HepG2 (cell line): ENCODE measurements around the gene LRIT2. TPM values are rescaled to one million over a fixed set of nuclear protein-coding genes. Genes with fewer than 3 reads are reported as not detected.

ENCODE experiments used
- ATAC-seq: fragments of 200-7000 bp; cut with Tn5 transposase; 3 replicates; pipeline ENCODE4 v1.9.1; 2020; ENCODE audit warnings: mild to moderate bottlenecking, moderate library complexity
- BruUV-seq: library from RNA; stranded (reverse); fragments of 400-500 nt; replicated peaks from 2 replicates; lab custom pipeline; 2021; lab: Mats Ljungman, UMichigan
- CTCF ChIA-PET: fragments of 300-600 bp; formaldehyde crosslinking; extraction: SDS; loops from one replicate; lab custom pipeline; 2021; ENCODE audit warnings: low total read pairs, inconsistent platforms, low intra/inter-chr PET ratio; lab: Yijun Ruan, JAX
- POLR2A ChIA-PET: fragments of 350-600 bp; sonication (Branson Sonifier 250); formaldehyde crosslinking; loops from one replicate; lab custom pipeline; 2020; ENCODE audit warnings: antibody characterized with exemption, inconsistent platforms; lab: Yijun Ruan, JAX
- DNase-seq: peaks from one replicate; pipeline ENCODE4 v3.0.0-alpha.2; 2015; ENCODE audit warnings: low spot score
- FAIRE-seq: peaks from 3 replicates; lab custom pipeline; 2011; peaks lifted over from hg19 to GRCh38; lab: Jason Lieb, UNC
- H2AFZ ChIP-seq: one replicate; pipeline ENCODE4 v1.6.1; 2011; ENCODE audit warnings: low read length, inconsistent platforms
- H3K27ac ChIP-seq: fragments of 300-600 bp; 3 replicates; pipeline ENCODE4 v1.8.0; 2011; ENCODE audit warnings: mixed run types, mild to moderate bottlenecking, mixed read lengths, low read length, inconsistent platforms; ENCODE audit not compliant: insufficient read depth; ENCODE audit errors: extremely low read length
- H3K27me3 ChIP-seq, 2 experiments: fragments of 200-600 bp in 1 of 2; 2 replicates in 1 of 2; 3 replicates in 1 of 2; pipeline versions ENCODE4 v1.6.0 to v1.8.0; 2011; ENCODE audit warnings: low read length in 2 of 2, mild to moderate bottlenecking in 2 of 2, moderate library complexity in 2 of 2, inconsistent platforms in 1 of 2; ENCODE audit not compliant: insufficient read depth in 2 of 2, control insufficient read depth in 1 of 2
- H3K36me3 ChIP-seq, 2 experiments: fragments of 200-600 bp in 1 of 2; replicated peaks in 1 of 2; 2 replicates in 1 of 2; 3 replicates in 1 of 2; pipeline versions ENCODE4 v1.5.1 to v1.8.0; 2011; ENCODE audit warnings: low read length in 2 of 2, inconsistent platforms in 1 of 2; ENCODE audit not compliant: insufficient read depth in 2 of 2, control insufficient read depth in 1 of 2
- H3K4me1 ChIP-seq: 2 replicates; pipeline ENCODE4 v1.5.1; 2012; ENCODE audit warnings: low read length, inconsistent platforms; ENCODE audit not compliant: insufficient read depth
- H3K4me2 ChIP-seq: 2 replicates; pipeline ENCODE4 v1.6.0; 2011; ENCODE audit warnings: low read depth, low read length, inconsistent platforms
- H3K4me3 ChIP-seq, 3 experiments: fragments of 200-600 bp in 1 of 3; sonication (generic), shearing (Covaris generic) in 1 of 3; replicated peaks in 1 of 3; 2 replicates each; pipeline ENCODE4 v1.5.1; 2011 to 2016; ENCODE audit warnings: low read length in 3 of 3, inconsistent platforms in 2 of 3, low read depth in 2 of 3, mild to moderate bottlenecking in 2 of 3, control low read depth in 1 of 3, mixed read lengths in 1 of 3; ENCODE audit not compliant: insufficient read depth in 1 of 3
- H3K79me2 ChIP-seq: one replicate; pipeline ENCODE4 v1.6.1; 2011; ENCODE audit warnings: low read length, inconsistent platforms; ENCODE audit not compliant: insufficient read depth
- H3K9ac ChIP-seq: 2 replicates; pipeline ENCODE4 v1.6.0; 2011; ENCODE audit warnings: mild to moderate bottlenecking, low read depth, low read length, inconsistent platforms; ENCODE audit not compliant: insufficient read depth
- H3K9me3 ChIP-seq: 2 replicates; pipeline ENCODE4 v1.5.1; 2012; ENCODE audit warnings: mild to moderate bottlenecking, low read length
- H4K20me1 ChIP-seq: 2 replicates; pipeline ENCODE4 v1.6.0; 2011; ENCODE audit warnings: inconsistent platforms, mild to moderate bottlenecking, low read length, moderate library complexity; ENCODE audit not compliant: insufficient read depth
- DZIP1 ChIP-seq: sonication (generic); formaldehyde crosslinking; IDR thresholded peaks from 2 replicates; pipeline ENCODE4 v1.5.0; 2020; ENCODE audit warnings: mild to moderate bottlenecking, missing genetic modification reagents
- MLLT10 ChIP-seq: sonication (generic); formaldehyde crosslinking; IDR thresholded peaks from 2 replicates; pipeline ENCODE4 v1.4.0; 2020; ENCODE audit warnings: missing genetic modification reagents
- ZBTB7B ChIP-seq: sonication (generic); formaldehyde crosslinking; IDR thresholded peaks from 2 replicates; pipeline ENCODE4 v1.4.0; 2020; ENCODE audit warnings: missing genetic modification reagents
- ZNF232 ChIP-seq: sonication (generic); formaldehyde crosslinking; IDR thresholded peaks from 2 replicates; pipeline ENCODE4 v1.4.0; 2020; ENCODE audit warnings: missing genetic modification reagents, borderline replicate concordance
- ZNF891 ChIP-seq: sonication (generic); formaldehyde crosslinking; IDR thresholded peaks from 2 replicates; pipeline ENCODE4 v1.5.0; 2020; ENCODE audit warnings: mild to moderate bottlenecking, missing genetic modification reagents
- WGBS: methylation state at CpG from one replicate; pipeline ENCODE4 v1.1.6; 2017; ENCODE audit warnings: low lambda C conversion rate; 5-methylcytosine and 5-hydroxymethylcytosine counted together
- in situ Hi-C: cut with HindIII; loops from 2 replicates; pipeline ENCODE4 v1.10.0; 2017; ENCODE audit warnings: low pct_unique_long_range_greater_than_20kb; ENCODE audit not compliant: extremely low pct_ligation_motif_present
- intact Hi-C: fragments of 100-400 bp; cut with micrococcal nuclease; formaldehyde crosslinking; loops from one replicate; pipeline ENCODE4 v1.10.0; 2022; ENCODE audit not compliant: unreplicated experiment
- polyA plus RNA-seq, 8 experiments: library from polyadenylated mRNA; depleted of rRNA in 3 of 8; stranded (reverse) in 7 of 8; unstranded in 1 of 8; fragments of >200 nt; fragmentation: Illumina TruSeq in 4 of 8; extraction: Trizol in 4 of 8; gene quantifications; 2 replicates each; pipeline versions ENCODE4 v1.2.1 to v1.2.3, GENCODE V29; 2011 to 2016; ENCODE audit warnings: low read depth in 4 of 8, missing spikeins in 1 of 8, mixed read lengths in 1 of 8; ENCODE audit not compliant: insufficient read depth in 1 of 8
- total RNA-seq, 5 experiments: library from RNA; depleted of rRNA; stranded (reverse); fragments of >200 nt; fragmentation: Illumina TruSeq; extraction: Trizol; gene quantifications; 2 replicates each; pipeline ENCODE4 v1.2.3, GENCODE V29; 2016; ENCODE audit warnings: low read depth in 1 of 5
- TF ChIP-seq, protein P1 (sequence below): IDR thresholded peaks from 2 replicates; pipeline ENCODE4 v1.6.1; 2016
- TF ChIP-seq, protein P2 (sequence below): sonication (generic); formaldehyde crosslinking; IDR thresholded peaks from 2 replicates; pipeline ENCODE4 v1.9.0; 2021; ENCODE audit warnings: missing genetic modification reagents, mild to moderate bottlenecking, borderline replicate concordance
- TF ChIP-seq, protein P3 (sequence below): sonication (generic); formaldehyde crosslinking; IDR thresholded peaks from 2 replicates; pipeline ENCODE4 v1.4.0; 2020; ENCODE audit warnings: missing genetic modification reagents

LRIT2 gene
- total and polyA plus RNA-seq, 2 of the 13 experiments (the other 11 are each of a cell fraction or from before 2014, with no cell fraction given), result not detected

- Histone ChIP-seq H4K20me1 (no peaks in the 10 kb centered on the region), H3K4me3 (no peak overlapping the region), H3K4me1 (no peaks in the 10 kb centered on the region), H3K36me3 (no peaks in the 10 kb centered on the region), H3K79me2 (no peaks in the 10 kb centered on the region), H3K4me2 (no peak overlapping the region), H2AFZ (no peak overlapping the region), H3K27me3 (no peaks in the 10 kb centered on the region; a peak in 1 of 5 replicates), H3K9ac (no peak overlapping the region), H3K9me3 (no peaks in the 10 kb centered on the region; the same call in 1 of the 2 replicates), H3K27ac (no peak overlapping the region)
- DNase-seq (no peak), FAIRE-seq (no peak), ATAC-seq (no peak; the same call in 2 of the 3 replicates)
- ChIA-PET POLR2A (interaction anchor here (1.4 kb wide), 1 partner anchor 74 kb away, joined by 3 read pairs; no protein-coding TSS in a partner anchor), CTCF (no interaction called here)
- intact Hi-C loops (no loop called here), in situ Hi-C loops (no loop called here)
- TF ChIP-seq, protein P1, sequence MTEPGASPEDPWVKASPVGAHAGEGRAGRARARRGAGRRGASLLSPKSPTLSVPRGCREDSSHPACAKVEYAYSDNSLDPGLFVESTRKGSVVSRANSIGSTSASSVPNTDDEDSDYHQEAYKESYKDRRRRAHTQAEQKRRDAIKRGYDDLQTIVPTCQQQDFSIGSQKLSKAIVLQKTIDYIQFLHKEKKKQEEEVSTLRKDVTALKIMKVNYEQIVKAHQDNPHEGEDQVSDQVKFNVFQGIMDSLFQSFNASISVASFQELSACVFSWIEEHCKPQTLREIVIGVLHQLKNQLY (CRISPR knock-in tag), result no peak
- TF ChIP-seq ZNF891 (no peak), ZNF232 (CRISPR knock-in tag) (no peak), ZBTB7B (CRISPR knock-in tag) (no peak), DZIP1 (CRISPR knock-in tag) (no peak), MLLT10 (CRISPR knock-in tag) (no peak)
- TF ChIP-seq, protein P2, sequence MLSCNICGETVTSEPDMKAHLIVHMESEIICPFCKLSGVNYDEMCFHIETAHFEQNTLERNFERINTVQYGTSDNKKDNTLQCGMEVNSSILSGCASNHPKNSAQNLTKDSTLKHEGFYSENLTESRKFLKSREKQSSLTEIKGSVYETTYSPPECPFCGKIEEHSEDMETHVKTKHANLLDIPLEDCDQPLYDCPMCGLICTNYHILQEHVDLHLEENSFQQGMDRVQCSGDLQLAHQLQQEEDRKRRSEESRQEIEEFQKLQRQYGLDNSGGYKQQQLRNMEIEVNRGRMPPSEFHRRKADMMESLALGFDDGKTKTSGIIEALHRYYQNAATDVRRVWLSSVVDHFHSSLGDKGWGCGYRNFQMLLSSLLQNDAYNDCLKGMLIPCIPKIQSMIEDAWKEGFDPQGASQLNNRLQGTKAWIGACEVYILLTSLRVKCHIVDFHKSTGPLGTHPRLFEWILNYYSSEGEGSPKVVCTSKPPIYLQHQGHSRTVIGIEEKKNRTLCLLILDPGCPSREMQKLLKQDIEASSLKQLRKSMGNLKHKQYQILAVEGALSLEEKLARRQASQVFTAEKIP (CRISPR knock-in tag), result no peak
- TF ChIP-seq, protein P3, sequence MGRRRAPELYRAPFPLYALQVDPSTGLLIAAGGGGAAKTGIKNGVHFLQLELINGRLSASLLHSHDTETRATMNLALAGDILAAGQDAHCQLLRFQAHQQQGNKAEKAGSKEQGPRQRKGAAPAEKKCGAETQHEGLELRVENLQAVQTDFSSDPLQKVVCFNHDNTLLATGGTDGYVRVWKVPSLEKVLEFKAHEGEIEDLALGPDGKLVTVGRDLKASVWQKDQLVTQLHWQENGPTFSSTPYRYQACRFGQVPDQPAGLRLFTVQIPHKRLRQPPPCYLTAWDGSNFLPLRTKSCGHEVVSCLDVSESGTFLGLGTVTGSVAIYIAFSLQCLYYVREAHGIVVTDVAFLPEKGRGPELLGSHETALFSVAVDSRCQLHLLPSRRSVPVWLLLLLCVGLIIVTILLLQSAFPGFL (CRISPR knock-in tag), result no peak
- BruUV-seq, result no TSS peak
- 64% methylated on average over 17 of the region's 25 CpGs for WGBS
Observed at GRCh38 chr10:84214046-84214572, 11.2 kb downstream of the LRIT2 start.
